ENCODE results near the gene HMOX2.

HMOX2 gene

DNA sequence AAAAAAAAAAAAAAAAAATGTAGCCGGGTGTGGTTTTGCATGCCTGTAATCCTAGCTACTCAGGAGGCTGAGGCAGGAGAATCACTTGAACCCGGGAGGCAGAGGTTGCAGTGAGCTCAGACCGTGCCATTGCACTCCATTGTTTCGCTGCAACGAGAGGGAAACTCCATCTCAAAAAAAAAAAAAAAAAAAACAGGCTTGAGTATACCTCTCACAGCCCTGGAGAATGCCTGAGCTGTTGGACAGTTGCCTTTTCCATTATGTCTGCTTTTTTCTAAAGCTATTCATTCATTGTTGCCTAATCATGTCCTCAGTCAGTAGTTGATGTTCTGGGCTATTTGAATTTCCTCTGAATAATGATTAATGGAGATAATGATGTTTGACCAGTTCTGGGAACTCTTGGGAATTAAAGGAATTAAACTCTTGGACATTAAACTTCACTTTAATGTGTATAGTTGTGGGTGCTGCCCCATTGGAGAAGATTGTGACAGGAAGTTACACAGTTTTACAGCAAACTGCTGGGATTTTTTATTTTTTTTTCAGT, 11.8 kb downstream of the HMOX2 start:
- DNase-seq (ENCODE audit: low read depth): peak; percentile 43
- in situ Hi-C loops (cut with HindIII; ENCODE audit: low sequenced_read_pairs): no loop called here
- no peak overlapping the region for H3K4me3 ChIP-seq (ENCODE audit: low read depth, low read length)
- TF ChIP-seq, protein P1, sequence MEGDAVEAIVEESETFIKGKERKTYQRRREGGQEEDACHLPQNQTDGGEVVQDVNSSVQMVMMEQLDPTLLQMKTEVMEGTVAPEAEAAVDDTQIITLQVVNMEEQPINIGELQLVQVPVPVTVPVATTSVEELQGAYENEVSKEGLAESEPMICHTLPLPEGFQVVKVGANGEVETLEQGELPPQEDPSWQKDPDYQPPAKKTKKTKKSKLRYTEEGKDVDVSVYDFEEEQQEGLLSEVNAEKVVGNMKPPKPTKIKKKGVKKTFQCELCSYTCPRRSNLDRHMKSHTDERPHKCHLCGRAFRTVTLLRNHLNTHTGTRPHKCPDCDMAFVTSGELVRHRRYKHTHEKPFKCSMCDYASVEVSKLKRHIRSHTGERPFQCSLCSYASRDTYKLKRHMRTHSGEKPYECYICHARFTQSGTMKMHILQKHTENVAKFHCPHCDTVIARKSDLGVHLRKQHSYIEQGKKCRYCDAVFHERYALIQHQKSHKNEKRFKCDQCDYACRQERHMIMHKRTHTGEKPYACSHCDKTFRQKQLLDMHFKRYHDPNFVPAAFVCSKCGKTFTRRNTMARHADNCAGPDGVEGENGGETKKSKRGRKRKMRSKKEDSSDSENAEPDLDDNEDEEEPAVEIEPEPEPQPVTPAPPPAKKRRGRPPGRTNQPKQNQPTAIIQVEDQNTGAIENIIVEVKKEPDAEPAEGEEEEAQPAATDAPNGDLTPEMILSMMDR (IDR thresholded peaks at IDR 0.05; ENCODE audit: low read depth, low read length, missing control alignments): no peak

DNA sequence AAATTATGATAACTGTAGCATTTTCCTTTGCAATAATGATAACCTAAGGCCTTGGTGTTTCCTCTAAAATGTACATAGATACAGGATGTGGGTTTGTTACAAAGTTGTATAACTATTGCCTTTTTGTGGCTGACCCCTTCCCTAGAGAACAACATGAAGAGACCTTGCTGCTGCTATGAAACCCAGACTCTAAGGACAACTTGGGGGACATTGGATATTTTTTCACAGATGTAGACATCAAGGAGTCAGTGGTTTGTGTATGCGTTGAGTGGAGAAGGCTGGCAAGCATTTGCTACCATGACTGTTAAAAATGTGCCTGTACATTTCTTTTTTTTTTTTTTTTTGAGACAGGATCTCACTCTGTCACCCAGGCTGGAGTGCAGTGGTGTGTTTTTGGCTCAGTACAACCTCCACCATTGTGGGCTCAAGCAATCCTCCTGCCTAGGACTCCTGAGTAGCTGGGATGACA, 12.3 kb downstream of the HMOX2 start:
- TF ChIP-seq, protein P1 (IDR thresholded peaks at IDR 0.05; ENCODE audit: low read depth, low read length, missing control alignments): no peak
- H3K4me3 ChIP-seq (ENCODE audit: low read depth, low read length): no peak overlapping the region
- DNase-seq (ENCODE audit: low read depth): no peak
- in situ Hi-C loops (cut with HindIII; ENCODE audit: low sequenced_read_pairs): no loop called here

DNA sequence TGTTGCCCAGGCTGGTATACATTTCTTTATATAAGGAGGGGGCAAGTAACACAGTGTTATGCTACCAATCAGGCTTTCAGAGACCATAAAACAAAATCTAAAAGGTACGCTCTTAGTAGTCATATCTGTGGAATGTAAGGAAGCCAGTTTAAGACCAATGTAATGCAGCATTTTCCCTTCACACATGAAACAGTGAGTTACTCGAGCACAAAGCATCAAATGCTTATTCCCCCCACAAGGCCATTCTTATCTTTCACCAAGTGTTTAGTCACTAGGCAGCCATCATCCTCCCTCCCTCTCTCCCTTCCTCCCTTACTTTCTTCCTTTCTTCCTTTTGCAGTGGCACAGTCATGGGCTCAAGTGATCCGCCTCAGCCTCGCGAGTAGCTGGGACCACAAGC, 12.8 kb downstream of the HMOX2 start:
- TF ChIP-seq, protein P1 (IDR thresholded peaks at IDR 0.05; ENCODE audit: low read depth, low read length, missing control alignments): no peak
- DNase-seq (ENCODE audit: low read depth): peak; percentile 73
- no peak overlapping the region for H3K4me3 ChIP-seq (ENCODE audit: low read depth, low read length)
- in situ Hi-C loops (cut with HindIII; ENCODE audit: low sequenced_read_pairs): no loop called here

DNA sequence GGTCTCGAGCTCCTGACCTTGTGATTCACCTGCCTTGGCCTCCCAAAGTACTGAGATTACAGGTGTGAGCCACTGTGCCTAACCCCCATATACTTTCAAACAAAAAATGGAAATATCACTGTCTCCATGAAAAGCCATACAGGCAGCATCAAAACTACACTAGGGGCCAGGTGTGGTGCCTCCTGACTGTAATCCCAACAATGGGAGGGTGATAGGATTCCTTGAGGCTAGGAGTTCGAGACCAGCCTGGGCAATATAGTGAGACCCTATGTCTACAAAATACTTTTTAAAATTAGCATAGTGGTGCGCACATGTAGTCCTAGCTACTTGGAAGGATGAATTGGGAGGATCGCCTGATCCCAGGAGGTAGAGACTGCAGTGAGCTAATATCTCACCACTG, 15.7 kb downstream of the HMOX2 start:
- no peak for DNase-seq (ENCODE audit: low read depth)
- TF ChIP-seq, protein P1 (IDR thresholded peaks at IDR 0.05; ENCODE audit: low read depth, low read length, missing control alignments): no peak
- no peak overlapping the region for H3K4me3 ChIP-seq (ENCODE audit: low read depth, low read length)
- in situ Hi-C loops (cut with HindIII; ENCODE audit: low sequenced_read_pairs): no loop called here

DNA sequence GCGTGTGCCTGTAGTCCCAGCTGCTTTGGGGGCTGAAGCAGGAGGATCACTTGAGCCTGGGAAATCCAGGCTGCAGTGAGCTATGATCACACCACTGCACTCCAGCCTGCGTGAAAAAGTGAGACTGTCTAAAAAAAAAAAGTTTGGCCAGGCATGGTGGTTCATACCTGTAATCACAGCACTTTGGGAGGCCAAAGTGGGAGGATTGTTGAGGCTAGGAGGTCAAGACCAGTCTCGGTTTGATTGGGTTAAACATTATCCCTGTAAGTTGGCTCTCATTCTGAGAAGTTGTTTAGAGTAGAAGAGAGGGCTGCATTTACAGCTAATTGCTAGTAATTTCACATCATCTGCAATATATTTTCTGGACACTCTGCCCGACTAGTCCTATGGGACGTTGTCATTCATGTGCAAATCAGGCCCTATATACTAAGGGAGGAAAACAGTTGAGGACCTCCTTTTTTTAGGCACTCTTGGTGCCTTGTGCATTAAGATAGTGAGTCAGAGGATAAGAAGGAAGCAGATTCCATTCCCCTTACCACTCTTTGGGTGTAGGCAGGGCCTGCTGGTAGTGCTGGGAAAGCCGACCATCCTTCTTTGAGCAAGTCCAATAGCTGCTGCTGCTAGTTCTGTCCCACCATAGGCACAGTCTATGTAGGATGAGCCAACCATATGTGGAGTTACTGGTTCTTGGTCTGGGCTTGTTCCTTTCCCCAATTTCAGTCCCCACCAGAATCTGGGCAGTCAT, 18.7 kb downstream of the HMOX2 start:
- H3K4me3 ChIP-seq (ENCODE audit: low read depth, low read length): no peak overlapping the region
- in situ Hi-C loops (cut with HindIII; ENCODE audit: low sequenced_read_pairs): no loop called here
- DNase-seq (ENCODE audit: low read depth): no peak
- TF ChIP-seq, protein P1 (IDR thresholded peaks at IDR 0.05; ENCODE audit: low read depth, low read length, missing control alignments): no peak

DNA sequence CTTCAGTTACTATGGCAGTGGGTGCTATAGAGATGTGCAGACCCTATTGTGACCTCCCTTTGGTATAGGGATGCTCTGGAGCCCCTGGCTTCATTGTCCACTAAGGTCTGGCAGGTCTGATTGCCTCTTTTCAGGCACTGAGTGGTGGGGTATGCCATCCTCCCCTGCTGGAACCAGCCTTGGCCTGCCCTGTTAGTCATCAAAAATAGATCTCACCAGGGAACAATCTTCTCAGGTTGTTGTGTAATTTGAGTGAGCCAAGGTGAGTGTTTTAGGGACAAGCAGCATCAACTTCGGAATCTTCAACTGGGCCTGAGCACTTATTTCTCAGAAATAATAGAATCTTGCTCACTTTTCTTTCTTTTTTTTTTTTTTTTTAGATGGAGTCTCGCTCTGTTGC, 19.6 kb downstream of the HMOX2 start:
- DNase-seq (ENCODE audit: low read depth): no peak

More for the DNA sequence above, 19.6 kb downstream of the HMOX2 start:
- no peak overlapping the region for H3K4me3 ChIP-seq (ENCODE audit: low read depth, low read length)
- in situ Hi-C loops (cut with HindIII; ENCODE audit: low sequenced_read_pairs): no loop called here
- TF ChIP-seq, protein P1 (IDR thresholded peaks at IDR 0.05; ENCODE audit: low read depth, low read length, missing control alignments): no peak

Measured in astrocyte of the cerebellum (primary cell).